Progenitor cell of endocrine pancreas (in vitro differentiated cells): ENCODE results near the gene FKRP. TPM values are rescaled to one million over a fixed set of nuclear protein-coding genes. Genes with fewer than 3 reads are reported as not detected.

Experiments
- DNase-seq: peaks from one replicate; pipeline ENCODE4 v3.0.0; 2021; ENCODE audit warnings: low spot score; ENCODE audit not compliant: unreplicated experiment
- H3K27ac Mint-ChIP-seq: 2 replicates; pipeline ENCODE4 v1.8.0; 2021; ENCODE audit warnings: mild to moderate bottlenecking, moderate library complexity, mixed read lengths
- H3K27me3 Mint-ChIP-seq: 2 replicates; pipeline ENCODE4 v1.8.0; 2021; ENCODE audit warnings: mixed read lengths
- H3K36me3 Mint-ChIP-seq: 2 replicates; pipeline ENCODE4 v1.8.0; 2022; ENCODE audit warnings: mixed read lengths; ENCODE audit not compliant: insufficient read depth
- H3K4me1 Mint-ChIP-seq: 2 replicates; pipeline ENCODE4 v1.8.0; 2021; ENCODE audit warnings: low read depth, mixed read lengths
- H3K4me3 Mint-ChIP-seq: 2 replicates; pipeline ENCODE4 v1.8.0; 2021; ENCODE audit warnings: low read depth, mild to moderate bottlenecking, moderate library complexity, mixed read lengths
- H3K9me3 Mint-ChIP-seq: 2 replicates; pipeline ENCODE4 v1.8.0; 2021; ENCODE audit warnings: low read depth, mixed read lengths
- CTCF ChIP-seq: fragments of 200-600 bp; sonication (generic); IDR thresholded peaks from one replicate; pipeline ENCODE4 v1.5.0; 2021; ENCODE audit warnings: antibody characterized with exemption, mild to moderate bottlenecking; ENCODE audit not compliant: unreplicated experiment
- total RNA-seq: library from RNA; stranded (reverse); gene quantifications from 2 replicates; pipeline ENCODE4 v1.2.1, GENCODE V29; 2021

FKRP gene
- total RNA-seq, 1 donor from 2014 or later: 44.1 TPM

- Mint-ChIP-seq H3K27me3 (no peaks in the 10 kb centered on the region), H3K4me1 (peaks cover 8% of the 10 kb centered on the region), H3K9me3 (no peaks in the 10 kb centered on the region), H3K36me3 (peaks cover 17% of the 10 kb centered on the region), H3K4me3 (no peak overlapping the region), H3K27ac (no peak overlapping the region)
- TF ChIP-seq CTCF: no peak
- DNase-seq: no peak
Measured at GRCh38 chr19:46732966-46733689, 12.7 kb upstream of the FKRP start.

- no peaks in the 10 kb centered on the region for H3K27me3 Mint-ChIP-seq
Measured at GRCh38 chr19:46733690-46734292, 12.1 kb upstream of the FKRP start.

GRCh38 chr19:46736531-46737297, 9.1 kb upstream of the FKRP start:
- peaks cover 7% of the 10 kb centered on the region for H3K36me3 Mint-ChIP-seq

More at GRCh38 chr19:46733690-46734292, 12.1 kb upstream of the FKRP start:
- peaks cover 8% of the 10 kb centered on the region for H3K4me1 Mint-ChIP-seq
- TF ChIP-seq CTCF: no peak
- H3K4me3 Mint-ChIP-seq: no peak overlapping the region
- no peak overlapping the region for H3K27ac Mint-ChIP-seq
- H3K9me3 Mint-ChIP-seq: no peaks in the 10 kb centered on the region
- peaks cover 14% of the 10 kb centered on the region for H3K36me3 Mint-ChIP-seq
- no peak for DNase-seq

DNA sequence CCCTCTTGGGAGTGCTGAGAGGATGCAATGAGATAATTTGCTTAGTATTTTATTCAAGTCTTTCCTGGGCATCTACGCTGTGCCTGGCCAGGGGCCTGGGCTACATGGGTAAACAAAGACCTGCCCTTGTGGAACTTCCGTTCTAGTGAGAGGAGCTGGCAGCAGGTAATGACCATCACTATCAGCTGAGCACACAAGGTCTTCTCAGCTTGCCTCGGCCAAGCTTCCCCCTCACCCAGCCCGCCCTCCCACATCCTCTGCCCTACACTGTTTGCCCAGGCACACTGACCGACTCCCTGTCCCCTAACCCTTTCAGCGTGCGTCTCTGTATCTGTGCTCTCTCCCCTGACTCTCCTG, 8.6 kb upstream of the FKRP start:
- no peak for DNase-seq
- H3K4me1 Mint-ChIP-seq: peaks cover 10% of the 10 kb centered on the region
- H3K27ac Mint-ChIP-seq: peak overlapping the region; percentile 82
- peaks cover 7% of the 10 kb centered on the region for H3K36me3 Mint-ChIP-seq
- H3K4me3 Mint-ChIP-seq: no peak overlapping the region
- H3K27me3 Mint-ChIP-seq: no peaks in the 10 kb centered on the region
- TF ChIP-seq CTCF: no peak
- no peaks in the 10 kb centered on the region for H3K9me3 Mint-ChIP-seq

More at GRCh38 chr19:46736531-46737297, 9.1 kb upstream of the FKRP start:
- H3K9me3 Mint-ChIP-seq: no peaks in the 10 kb centered on the region
- TF ChIP-seq CTCF: no peak
- H3K4me3 Mint-ChIP-seq: no peak overlapping the region
- H3K4me1 Mint-ChIP-seq: peaks cover 10% of the 10 kb centered on the region
- no peak overlapping the region for H3K27ac Mint-ChIP-seq
- DNase-seq: no peak
- H3K27me3 Mint-ChIP-seq: no peaks in the 10 kb centered on the region

DNA sequence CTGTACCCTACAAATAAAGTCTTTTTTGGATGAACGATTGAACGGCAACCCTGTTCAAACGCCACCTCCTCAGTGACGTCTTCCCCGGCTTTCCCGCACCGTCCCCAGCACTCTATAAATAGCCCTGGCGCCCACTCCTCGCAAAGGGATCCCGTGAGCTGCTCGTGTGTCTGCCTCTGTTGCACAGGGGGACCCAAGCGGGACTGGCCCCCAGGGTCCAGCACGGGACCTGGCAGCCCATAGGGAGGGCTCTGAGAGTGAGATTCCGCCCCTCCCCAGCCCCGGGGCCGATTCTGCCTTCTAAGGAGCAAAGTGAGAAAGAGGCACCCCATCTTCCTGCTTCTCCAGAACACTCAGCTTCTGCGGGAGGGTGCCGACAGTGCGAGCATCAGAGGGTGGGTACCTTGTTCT, 8.1 kb upstream of the FKRP start:
- Mint-ChIP-seq H3K4me1 (peaks cover 10% of the 10 kb centered on the region), H3K36me3 (peaks cover 7% of the 10 kb centered on the region), H3K27me3 (no peaks in the 10 kb centered on the region), H3K4me3 (no peak overlapping the region), H3K27ac (peak overlapping the region; percentile 82), H3K9me3 (no peaks in the 10 kb centered on the region)
- TF ChIP-seq CTCF: no peak
- DNase-seq: no peak
